ENCODE results near the gene AMHR2. TPM values are rescaled to one million over a fixed set of nuclear protein-coding genes. Genes with fewer than 3 reads are reported as not detected.
"Not testable (repeated sequence)": the region's sequence is repeated elsewhere in the genome, so short reads cannot be mapped to it uniquely, and the experiment has no call there.

Gene AMHR2
- total RNA-seq, 1 donor from 2014 or later: not detected

GRCh38 chr12:53441040-53441833, 17.6 kb downstream of the AMHR2 start, which contains the start of gene PRR13:
Gene PRR13, plus strand, starts transcription at chr12:53441734. Its CDS starts 981 bp downstream, at chr12:53442715.
- Histone ChIP-seq H2AFZ (ENCODE audit: low read depth, low read length) (peak within 1 kb of the TSS; percentile 81), H3K27me3 (ENCODE audit: insufficient read depth, low read length) (no peaks in the 10 kb centered on the region), H3K27ac (ENCODE audit: low read depth, low read length) (peak within 1 kb of the TSS; percentile 55), H4K20me1 (ENCODE audit: insufficient read depth, low read length) (peaks cover 19% of the 10 kb centered on the region), H3K36me3 (ENCODE audit: insufficient read depth, low read length) (peaks cover 7% of the 10 kb centered on the region), H3K4me2 (ENCODE audit: low read length) (peak within 1 kb of the TSS; percentile 91), H3K79me2 (ENCODE audit: insufficient read depth, low read length) (peaks cover 27% of the 10 kb centered on the region), H3K4me1 (ENCODE audit: insufficient read depth, low read length) (peaks cover 5% of the 10 kb centered on the region), H3K9me3 (ENCODE audit: insufficient read depth, low read depth, low read length) (no peaks in the 10 kb centered on the region), H3K9ac (ENCODE audit: low read length) (peak within 1 kb of the TSS; percentile 85), H3K4me3 (ENCODE audit: insufficient read depth, low read depth, low read length) (peak within 1 kb of the TSS; percentile 88)
- DNase-seq (ENCODE audit: low read depth) (peak; percentile 97), FAIRE-seq (no peak)
- no peak for TF ChIP-seq CTCF (IDR thresholded peaks at IDR 0.05; ENCODE audit: insufficient read depth, low read depth, low read length)
- no peak for TF ChIP-seq EZH2 (IDR thresholded peaks at IDR 0.05; ENCODE audit: insufficient read depth, low read length)
- peaks cover 15% of the 10 kb centered on the region for H3K36me3 Mint-ChIP-seq (ENCODE audit: low read depth, unreplicated experiment)
- peaks cover 18% of the 10 kb centered on the region for H3K4me1 Mint-ChIP-seq (ENCODE audit: low read depth, unreplicated experiment)
- no peaks in the 10 kb centered on the region for H3K9me3 Mint-ChIP-seq (ENCODE audit: unreplicated experiment)
- peak within 1 kb of the TSS; percentile 96 for H3K27ac Mint-ChIP-seq (ENCODE audit: unreplicated experiment)
- no peaks in the 10 kb centered on the region for H3K27me3 Mint-ChIP-seq (ENCODE audit: low read depth, unreplicated experiment)
- H3K4me3 Mint-ChIP-seq (ENCODE audit: unreplicated experiment): peak within 1 kb of the TSS; percentile 97

- Mint-ChIP-seq H3K36me3 (ENCODE audit: low read depth, unreplicated experiment) (peaks cover 24% of the 10 kb centered on the region), H3K4me3 (ENCODE audit: unreplicated experiment) (peak overlapping the region; percentile 63), H3K27ac (ENCODE audit: unreplicated experiment) (no peak overlapping the region), H3K27me3 (ENCODE audit: low read depth, unreplicated experiment) (no peaks in the 10 kb centered on the region), H3K4me1 (ENCODE audit: low read depth, unreplicated experiment) (peaks cover 18% of the 10 kb centered on the region), H3K9me3 (ENCODE audit: unreplicated experiment) (no peaks in the 10 kb centered on the region)
- Histone ChIP-seq H3K9ac (ENCODE audit: low read length) (no peak overlapping the region), H4K20me1 (ENCODE audit: insufficient read depth, low read length) (peaks cover 19% of the 10 kb centered on the region), H3K9me3 (ENCODE audit: insufficient read depth, low read depth, low read length) (no peaks in the 10 kb centered on the region), H3K4me1 (ENCODE audit: insufficient read depth, low read length) (peaks cover 5% of the 10 kb centered on the region), H3K4me2 (ENCODE audit: low read length) (peak overlapping the region; percentile 34), H3K36me3 (ENCODE audit: insufficient read depth, low read length) (peaks cover 14% of the 10 kb centered on the region), H3K27ac (ENCODE audit: low read depth, low read length) (no peak overlapping the region), H3K4me3 (ENCODE audit: insufficient read depth, low read depth, low read length) (no peak overlapping the region), H2AFZ (ENCODE audit: low read depth, low read length) (no peak overlapping the region), H3K79me2 (ENCODE audit: insufficient read depth, low read length) (peaks cover 27% of the 10 kb centered on the region), H3K27me3 (ENCODE audit: insufficient read depth, low read length) (no peaks in the 10 kb centered on the region)
- FAIRE-seq (no peak), DNase-seq (ENCODE audit: low read depth) (no peak)
- TF ChIP-seq EZH2 (IDR thresholded peaks at IDR 0.05; ENCODE audit: insufficient read depth, low read length): no peak
- TF ChIP-seq CTCF (IDR thresholded peaks at IDR 0.05; ENCODE audit: insufficient read depth, low read depth, low read length): no peak
Measured at GRCh38 chr12:53443955-53444354, 20.3 kb downstream of the AMHR2 start.

GRCh38 chr12:53444593-53445325, 21.1 kb downstream of the AMHR2 start:
- H3K4me2 ChIP-seq (ENCODE audit: low read length); H3K9me3 ChIP-seq (ENCODE audit: insufficient read depth, low read depth, low read length); H2AFZ ChIP-seq (ENCODE audit: low read depth, low read length); H3K4me3 ChIP-seq (ENCODE audit: insufficient read depth, low read depth, low read length); H3K9ac ChIP-seq (ENCODE audit: low read length); H3K9me3 Mint-ChIP-seq (ENCODE audit: unreplicated experiment); H3K4me1 ChIP-seq (ENCODE audit: insufficient read depth, low read length); DNase-seq (ENCODE audit: low read depth); FAIRE-seq; H3K27me3 Mint-ChIP-seq (ENCODE audit: low read depth, unreplicated experiment); H3K27ac ChIP-seq (ENCODE audit: low read depth, low read length); H3K27me3 ChIP-seq (ENCODE audit: insufficient read depth, low read length): not testable (repeated sequence)
- peaks cover 19% of the 10 kb centered on the region for H4K20me1 ChIP-seq (ENCODE audit: insufficient read depth, low read length)
- Mint-ChIP-seq H3K36me3 (ENCODE audit: low read depth, unreplicated experiment) (peaks cover 24% of the 10 kb centered on the region), H3K4me1 (ENCODE audit: low read depth, unreplicated experiment) (peaks cover 18% of the 10 kb centered on the region), H3K4me3 (ENCODE audit: unreplicated experiment) (peak overlapping the region; percentile 60), H3K27ac (ENCODE audit: unreplicated experiment) (peak overlapping the region; percentile 34)
- peaks cover 14% of the 10 kb centered on the region for H3K36me3 ChIP-seq (ENCODE audit: insufficient read depth, low read length)
- H3K79me2 ChIP-seq (ENCODE audit: insufficient read depth, low read length): peaks cover 27% of the 10 kb centered on the region
